ELF-1 (cell line): ENCODE results near the gene OR51A7.
A peak's percentile ranks its signal among the peaks of the same experiment; 100 is the strongest.
"Not testable (repeated sequence)": the region's sequence is repeated elsewhere in the genome, so short reads cannot be mapped to it uniquely, and the experiment has no call there.

Experiments
- DNase-seq: peaks from one replicate; pipeline ENCODE4 v3.0.0-alpha.2; 2016; ENCODE audit warnings: low read depth, low spot score

OR51A7 gene

GRCh38 chr11:4903484-4903883 is at the start of gene OR51A7:
TSS of gene OR51A7 (plus strand) at chr11:4903783. CDS start at chr11:4907370, 3,587 bp downstream.
- DNase-seq, result no peak

DNA sequence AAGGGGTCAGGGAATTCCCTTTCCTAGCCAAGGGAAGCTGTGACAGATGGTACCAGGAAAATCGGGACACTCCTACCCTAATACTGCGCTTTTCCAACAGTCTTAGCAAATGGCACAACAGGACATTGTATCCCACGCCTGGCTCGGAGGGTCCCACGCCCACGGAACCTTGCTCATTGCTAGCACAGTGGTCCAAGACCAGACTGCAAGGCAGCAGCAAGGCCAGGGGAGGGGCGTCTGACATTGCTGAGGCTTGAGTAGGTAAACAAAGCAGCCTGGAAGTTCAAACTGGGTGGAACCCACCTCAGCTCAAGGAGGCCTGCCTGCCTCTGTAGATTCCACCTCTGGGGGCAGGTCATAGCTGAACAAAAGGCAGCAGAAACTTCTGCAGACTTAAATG is 49.3 kb upstream of the OR51A7 start:
- DNase-seq, result not testable (repeated sequence)

GRCh38 chr11:4862447-4863236 is 40.9 kb upstream of the OR51A7 start:
- peak; percentile 6 for DNase-seq

- DNase-seq, result no peak
Observed at GRCh38 chr11:4863876-4864275, 39.7 kb upstream of the OR51A7 start.

DNA sequence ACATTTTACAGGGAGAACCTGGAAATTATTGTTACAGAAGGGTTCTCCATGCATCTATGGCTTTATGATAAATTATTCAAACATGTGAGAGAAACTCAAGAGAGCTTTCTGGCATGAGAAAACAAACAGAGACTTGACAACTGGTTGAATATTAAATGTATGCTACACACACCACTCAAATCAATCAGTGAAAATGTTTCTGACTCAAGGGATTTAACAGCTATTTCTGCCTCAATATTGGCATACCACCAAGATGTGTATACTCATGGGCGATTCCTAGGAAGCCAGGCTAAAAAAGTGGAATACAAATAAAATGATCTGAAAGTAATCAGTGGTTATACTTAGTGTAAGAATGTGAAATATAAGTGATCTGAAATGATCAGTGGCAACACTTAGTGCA is 37.7 kb upstream of the OR51A7 start:
- no peak for DNase-seq

- DNase-seq, result no peak
Observed at GRCh38 chr11:4881188-4881587, 22.4 kb upstream of the OR51A7 start.

GRCh38 chr11:4881860-4882500 is 21.6 kb upstream of the OR51A7 start, which contains the start of gene OR51T1:
TSS of gene OR51T1 (plus strand) at chr11:4881900. CDS start at chr11:4881900, 0 bp downstream.
- DNase-seq, result no peak

- DNase-seq, result no peak
Observed at GRCh38 chr11:4882543-4882942, 21.0 kb upstream of the OR51A7 start.

DNA sequence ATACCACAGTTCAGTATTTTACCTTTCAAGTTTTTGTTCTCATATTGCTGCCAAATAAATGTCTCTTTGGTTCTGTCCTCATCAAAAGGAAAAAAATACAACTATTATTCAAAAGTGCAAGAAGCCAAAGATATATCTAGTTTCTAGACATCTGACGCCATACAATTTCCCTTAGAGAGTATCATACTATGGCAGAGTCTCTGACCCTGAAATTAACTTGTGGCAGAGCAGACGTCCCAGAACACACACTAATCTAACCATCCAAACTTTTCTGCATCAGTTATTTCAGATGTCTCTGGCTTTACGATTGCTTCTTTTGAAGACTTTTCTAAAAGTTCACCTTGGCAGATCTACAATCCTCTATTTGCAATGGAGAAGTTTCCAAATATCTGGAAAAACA is 19.2 kb upstream of the OR51A7 start:
- DNase-seq, result no peak

DNA sequence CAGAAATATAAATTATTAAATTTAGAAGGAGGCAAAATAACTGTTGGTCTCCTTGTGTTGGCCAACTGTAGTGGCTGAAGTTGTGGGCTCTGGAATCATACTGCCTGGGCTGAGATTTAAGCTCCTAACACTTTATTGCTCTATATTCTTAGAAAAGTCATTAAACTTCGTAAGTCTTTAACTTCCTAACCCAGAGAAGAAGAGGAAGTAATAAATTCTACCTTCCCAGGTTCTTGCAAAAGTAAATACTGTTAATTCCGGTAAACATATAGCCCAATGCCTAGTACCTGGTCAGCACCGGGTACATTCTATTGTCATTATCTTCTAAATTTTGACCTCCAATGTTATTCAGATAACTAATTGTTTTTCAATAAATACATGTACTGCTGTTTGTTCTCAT is 17.4 kb upstream of the OR51A7 start:
- no peak for DNase-seq

GRCh38 chr11:4887591-4887990 is 16.0 kb upstream of the OR51A7 start:
- no peak for DNase-seq

DNA sequence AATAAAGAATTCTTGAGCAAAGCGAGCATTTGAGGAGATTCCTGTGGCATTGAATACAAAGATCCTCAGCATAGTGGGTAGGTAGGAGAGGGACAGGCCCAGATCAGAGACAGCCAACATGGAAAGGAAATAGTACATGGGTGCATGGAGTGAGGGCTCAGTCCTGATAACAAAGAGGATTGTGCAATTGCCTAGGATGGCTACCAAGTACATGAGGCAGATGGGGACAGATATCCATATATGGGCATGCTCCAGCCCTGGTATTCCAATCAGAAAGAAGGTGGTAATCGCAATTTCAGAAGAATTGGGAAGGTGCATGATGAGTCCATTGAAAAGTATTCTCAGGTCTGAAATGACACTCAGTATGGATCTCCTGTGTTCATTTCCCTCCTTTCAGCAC is 13.3 kb upstream of the OR51A7 start:
- no peak for DNase-seq

GRCh38 chr11:4891996-4892640 is 11.5 kb upstream of the OR51A7 start:
- DNase-seq, result no peak

DNA sequence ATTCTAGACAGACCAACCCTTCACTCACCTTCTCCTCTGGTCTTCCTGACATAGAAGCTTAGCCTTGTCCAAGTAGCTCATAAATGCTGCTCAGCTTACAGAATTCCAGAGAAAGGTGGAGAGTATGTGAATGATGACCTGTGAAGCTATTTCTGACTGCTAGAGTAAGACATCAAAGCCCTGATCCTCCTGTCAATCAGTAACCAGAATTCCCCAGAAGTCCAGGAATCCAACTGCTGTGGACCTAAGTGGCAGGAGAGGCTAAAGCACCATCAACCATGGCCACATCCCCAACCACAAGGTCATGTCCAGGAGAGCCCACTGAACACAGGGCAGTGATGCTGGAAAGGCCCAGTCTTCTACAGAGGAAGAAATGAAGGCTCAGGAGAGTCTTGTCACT is 13.0 kb downstream of the OR51A7 start:
- no peak for DNase-seq

GRCh38 chr11:4919250-4919649 is 15.7 kb downstream of the OR51A7 start, which contains the start of gene OR51G2:
TSS of gene OR51G2 (minus strand) at chr11:4919350. CDS start at chr11:4915663, 3,687 bp downstream.
- no peak for DNase-seq

DNA sequence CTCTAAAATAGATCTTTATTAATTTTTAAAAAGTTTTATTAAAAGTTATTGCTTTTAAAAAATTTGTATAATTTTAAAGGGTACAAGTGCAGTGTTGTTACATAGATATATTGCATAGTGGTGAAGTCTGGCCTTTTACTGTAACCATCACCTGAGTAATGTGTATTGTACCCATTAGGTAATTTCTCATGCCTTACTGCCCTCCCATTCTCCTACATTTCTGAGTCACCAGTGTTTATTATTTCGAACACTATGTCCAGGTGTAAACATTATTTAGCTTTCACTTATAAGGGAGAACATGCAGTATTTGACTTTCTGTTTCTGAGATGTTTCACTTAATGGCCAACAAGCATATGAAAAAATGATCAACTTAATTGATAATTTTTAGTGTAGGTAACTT is 18.2 kb downstream of the OR51A7 start:
- no peak for DNase-seq

DNA sequence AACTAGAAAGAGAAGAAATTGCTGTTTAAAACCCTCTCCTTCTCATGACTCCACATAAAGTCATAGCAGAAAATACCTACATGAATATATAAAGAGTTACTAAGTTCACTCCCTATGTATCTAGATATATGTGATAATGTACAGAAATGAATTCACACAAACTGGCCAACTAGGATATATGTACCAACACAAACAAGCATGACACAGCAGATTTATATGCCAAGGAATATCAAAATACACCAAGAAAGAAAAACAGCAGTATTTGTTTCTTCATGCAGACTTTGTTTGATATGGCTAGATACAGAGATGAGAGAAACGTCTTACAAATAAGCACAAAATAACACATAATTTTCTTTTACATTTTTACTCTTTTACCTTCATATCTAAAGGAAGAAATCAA is 18.7 kb downstream of the OR51A7 start:
- DNase-seq, result no peak

- DNase-seq, result no peak
Observed at GRCh38 chr11:4924239-4924638, 20.7 kb downstream of the OR51A7 start, which contains the start of gene OR51G1. TSS of gene OR51G1 (minus strand) at chr11:4924339. CDS start at chr11:4924339, 0 bp downstream.

GRCh38 chr11:4926608-4927007 is 23.0 kb downstream of the OR51A7 start:
- no peak for DNase-seq

- no peak for DNase-seq
Observed at GRCh38 chr11:4932751-4933150, 29.2 kb downstream of the OR51A7 start.

DNA sequence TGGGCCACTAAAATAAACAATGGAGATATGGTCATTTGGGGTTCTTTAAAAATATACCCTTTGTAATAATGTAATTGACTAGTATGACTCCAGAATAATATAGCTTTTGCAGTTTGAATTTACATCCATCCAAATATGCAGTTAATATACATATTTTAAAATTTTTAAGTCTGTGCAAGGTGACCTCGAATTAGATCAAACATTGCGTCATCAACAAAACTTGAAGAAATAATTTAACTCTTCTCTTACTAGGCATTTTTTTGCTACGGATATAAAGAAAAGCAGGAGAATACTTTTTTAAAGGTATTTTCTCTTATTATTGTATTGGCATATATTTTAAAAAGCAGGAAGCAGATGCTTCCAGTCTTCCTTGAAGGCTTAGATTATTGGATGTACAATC is 33.2 kb downstream of the OR51A7 start:
- no peak for DNase-seq

GRCh38 chr11:4947505-4947904 is 43.9 kb downstream of the OR51A7 start, which contains the start of gene OR51A4:
TSS of gene OR51A4 (minus strand) at chr11:4947605. CDS start at chr11:4947100, 505 bp downstream.
- no peak for DNase-seq
